ENCODE data around the gene NRP2.

- TF ChIP-seq CTCF (IDR thresholded peaks at IDR 0.05) (no peak), POLR2A (IDR thresholded peaks at IDR 0.05) (no peak), POLR2AphosphoS5 (IDR thresholded peaks at IDR 0.05) (no peak), EP300 (IDR thresholded peaks at IDR 0.05; ENCODE audit: low read depth) (no peak)
Measured at GRCh38 chr2:205752296-205752820, 70.1 kb downstream of the NRP2 start.

Measured in transverse colon (tissue), 4 donors.